Measurements from ENCODE around the gene GAS2L2.

The GAS2L2 gene

DNA sequence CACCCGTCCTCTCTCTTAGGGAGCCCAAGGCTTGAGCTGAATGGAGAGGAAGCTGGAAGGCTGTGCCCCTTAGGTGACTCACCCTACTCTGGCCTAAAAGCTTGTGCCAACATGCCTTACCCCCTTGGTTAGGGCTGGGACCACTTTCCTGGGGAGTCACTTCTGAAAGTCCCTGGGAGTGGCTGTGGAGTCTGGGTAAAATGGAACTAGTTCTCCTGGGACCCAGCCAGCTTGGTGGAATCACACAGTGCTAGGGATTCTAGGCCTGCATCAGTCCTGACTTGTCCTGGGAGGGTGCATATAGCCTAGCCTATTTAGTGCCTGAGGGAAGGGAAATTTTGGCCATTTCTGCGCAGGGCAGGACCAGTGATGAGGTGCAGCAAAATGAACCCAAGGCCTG, 31.9 kb upstream of the GAS2L2 start:
- Mint-ChIP-seq H3K27ac (no peak overlapping the region), H3K4me3 (no peak overlapping the region), H3K36me3 (ENCODE audit: low read depth) (no peaks in the 10 kb centered on the region), H3K27me3 (no peaks in the 10 kb centered on the region), H3K4me1 (peaks cover 11% of the 10 kb centered on the region), H3K9me3 (no peaks in the 10 kb centered on the region)
- no peak for DNase-seq
- ATAC-seq, result no peak

DNA sequence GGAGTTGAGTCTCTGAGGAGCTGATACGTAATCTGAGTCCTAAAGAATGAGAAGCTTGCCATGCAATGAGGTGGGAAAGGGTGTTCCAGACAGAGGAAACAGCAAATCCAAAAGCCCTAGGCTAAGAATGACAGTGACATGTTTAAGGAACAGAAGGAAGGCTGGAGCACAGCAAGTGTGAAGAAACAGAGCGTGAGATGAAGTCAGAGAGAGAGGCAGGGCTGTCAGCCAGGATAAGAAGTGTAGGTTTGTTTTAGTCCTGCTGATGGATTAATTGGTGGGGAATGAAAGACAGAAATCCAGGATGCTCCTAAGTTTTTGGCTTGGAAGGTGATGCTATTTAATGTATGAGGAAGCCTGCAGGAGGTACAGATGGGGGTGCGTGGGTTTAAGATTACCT, 27.9 kb upstream of the GAS2L2 start:
- ATAC-seq (no peak), DNase-seq (no peak)
- no peak overlapping the region for H3K4me3 Mint-ChIP-seq
- peaks cover 3% of the 10 kb centered on the region for H3K27me3 Mint-ChIP-seq
- H3K27ac Mint-ChIP-seq, result no peak overlapping the region
- no peaks in the 10 kb centered on the region for H3K36me3 Mint-ChIP-seq (ENCODE audit: low read depth)
- H3K9me3 Mint-ChIP-seq, result no peaks in the 10 kb centered on the region
- no peaks in the 10 kb centered on the region for H3K4me1 Mint-ChIP-seq

DNA sequence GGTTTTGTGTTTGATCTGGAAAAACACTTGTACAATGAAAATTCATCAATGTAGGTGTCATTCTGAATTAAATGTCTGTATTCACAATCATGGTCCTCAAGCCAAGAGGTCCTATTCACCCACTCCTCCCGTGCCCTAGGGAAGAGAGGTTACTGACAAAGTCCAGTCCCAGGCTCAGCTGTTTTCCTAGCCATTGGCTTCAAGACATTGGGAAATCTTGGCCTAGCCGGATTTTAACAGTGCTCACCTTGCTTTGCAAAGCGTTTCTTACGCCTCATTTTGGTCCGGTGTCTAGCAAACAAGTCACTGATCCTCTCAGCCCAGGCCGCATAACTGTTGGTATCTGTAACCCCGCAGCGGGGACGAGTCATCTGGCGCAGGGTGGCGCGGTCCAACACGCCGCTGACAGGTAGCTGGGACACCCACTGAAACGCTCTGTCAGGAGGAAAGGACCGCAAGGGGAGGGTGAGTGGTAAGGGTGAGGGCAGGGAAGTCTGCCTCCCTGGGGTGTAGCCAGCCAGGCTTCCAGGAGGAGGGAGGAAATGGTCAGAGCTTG, 25.7 kb upstream of the GAS2L2 start:
- Mint-ChIP-seq H3K27ac (no peak overlapping the region), H3K27me3 (peaks cover 5% of the 10 kb centered on the region), H3K9me3 (no peaks in the 10 kb centered on the region), H3K4me1 (no peaks in the 10 kb centered on the region), H3K4me3 (no peak overlapping the region), H3K36me3 (ENCODE audit: low read depth) (no peaks in the 10 kb centered on the region)
- no peak for DNase-seq
- no peak for ATAC-seq

DNA sequence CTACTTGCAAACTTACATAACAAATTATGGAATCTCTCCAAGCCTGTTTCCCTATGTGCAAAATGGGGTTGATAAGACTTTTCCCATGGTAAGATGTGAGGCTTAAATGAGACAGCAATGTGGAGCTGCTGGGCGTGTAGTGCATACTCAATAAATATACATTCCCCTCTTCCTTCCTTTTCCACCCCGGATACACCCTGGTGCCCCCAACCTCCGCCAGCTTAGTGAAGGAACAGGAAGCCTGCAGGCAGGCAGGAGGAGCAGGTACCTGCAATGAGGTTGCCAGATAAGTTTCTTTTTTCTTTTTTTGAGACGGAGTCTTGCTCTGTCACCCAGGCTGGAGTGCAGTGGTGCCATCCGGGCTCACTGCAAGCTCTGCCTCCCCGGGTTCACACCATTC, 22.5 kb upstream of the GAS2L2 start:
- H3K27me3 Mint-ChIP-seq, result peaks cover 7% of the 10 kb centered on the region
- H3K36me3 Mint-ChIP-seq (ENCODE audit: low read depth), result no peaks in the 10 kb centered on the region
- ATAC-seq (no peak), DNase-seq (no peak)
- H3K27ac Mint-ChIP-seq, result no peak overlapping the region
- H3K9me3 Mint-ChIP-seq, result no peaks in the 10 kb centered on the region
- H3K4me3 Mint-ChIP-seq, result no peak overlapping the region
- H3K4me1 Mint-ChIP-seq, result no peaks in the 10 kb centered on the region

DNA sequence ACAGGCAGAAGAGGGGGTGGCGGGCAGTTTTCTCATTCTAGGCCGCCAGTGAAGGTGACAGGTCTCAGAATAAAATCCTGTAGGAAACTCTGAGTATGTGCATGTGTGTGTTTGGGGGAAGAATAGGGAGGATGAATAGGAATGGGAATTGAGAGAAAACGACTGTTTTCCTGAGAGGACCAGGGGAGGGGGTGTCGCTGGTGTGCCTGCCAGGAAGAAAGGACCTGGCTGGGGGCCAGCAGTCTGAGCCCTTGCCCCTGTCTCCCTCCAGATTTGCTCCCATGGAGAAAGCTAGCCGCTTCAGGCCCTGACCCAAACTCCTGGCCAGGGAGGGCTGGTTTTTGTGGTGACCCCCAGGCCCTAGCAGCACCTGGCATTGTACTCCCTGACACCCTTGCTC, 22.0 kb upstream of the GAS2L2 start:
- H3K36me3 Mint-ChIP-seq (ENCODE audit: low read depth), result no peaks in the 10 kb centered on the region
- no peak overlapping the region for H3K4me3 Mint-ChIP-seq
- H3K4me1 Mint-ChIP-seq, result no peaks in the 10 kb centered on the region
- ATAC-seq, result no peak
- DNase-seq, result no peak
- H3K9me3 Mint-ChIP-seq, result no peaks in the 10 kb centered on the region
- H3K27me3 Mint-ChIP-seq, result peaks cover 7% of the 10 kb centered on the region
- H3K27ac Mint-ChIP-seq, result no peak overlapping the region

DNA sequence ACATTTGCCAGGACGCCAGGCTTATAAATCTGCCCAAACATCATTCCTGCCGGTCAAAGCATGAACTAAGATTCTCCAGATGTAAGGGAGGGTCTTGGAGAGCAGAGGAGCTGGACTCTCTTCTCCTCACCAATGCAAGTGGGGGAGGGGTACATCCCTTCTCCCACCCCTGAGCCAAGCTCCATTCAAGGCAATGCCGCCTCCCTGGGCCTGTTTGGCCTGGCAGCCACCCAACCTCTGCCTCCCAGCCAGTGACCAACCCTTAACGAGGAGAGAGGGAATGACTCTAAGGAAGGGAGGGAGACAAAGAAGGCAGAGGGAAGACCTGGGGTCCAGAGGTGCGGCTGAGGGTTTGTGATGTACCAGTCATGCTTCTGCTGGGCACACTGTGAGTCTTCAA, 21.5 kb upstream of the GAS2L2 start:
- DNase-seq (no peak), ATAC-seq (no peak)
- Mint-ChIP-seq H3K27me3 (peaks cover 7% of the 10 kb centered on the region), H3K9me3 (no peaks in the 10 kb centered on the region), H3K4me3 (no peak overlapping the region), H3K36me3 (ENCODE audit: low read depth) (no peaks in the 10 kb centered on the region), H3K4me1 (no peaks in the 10 kb centered on the region), H3K27ac (no peak overlapping the region)

DNA sequence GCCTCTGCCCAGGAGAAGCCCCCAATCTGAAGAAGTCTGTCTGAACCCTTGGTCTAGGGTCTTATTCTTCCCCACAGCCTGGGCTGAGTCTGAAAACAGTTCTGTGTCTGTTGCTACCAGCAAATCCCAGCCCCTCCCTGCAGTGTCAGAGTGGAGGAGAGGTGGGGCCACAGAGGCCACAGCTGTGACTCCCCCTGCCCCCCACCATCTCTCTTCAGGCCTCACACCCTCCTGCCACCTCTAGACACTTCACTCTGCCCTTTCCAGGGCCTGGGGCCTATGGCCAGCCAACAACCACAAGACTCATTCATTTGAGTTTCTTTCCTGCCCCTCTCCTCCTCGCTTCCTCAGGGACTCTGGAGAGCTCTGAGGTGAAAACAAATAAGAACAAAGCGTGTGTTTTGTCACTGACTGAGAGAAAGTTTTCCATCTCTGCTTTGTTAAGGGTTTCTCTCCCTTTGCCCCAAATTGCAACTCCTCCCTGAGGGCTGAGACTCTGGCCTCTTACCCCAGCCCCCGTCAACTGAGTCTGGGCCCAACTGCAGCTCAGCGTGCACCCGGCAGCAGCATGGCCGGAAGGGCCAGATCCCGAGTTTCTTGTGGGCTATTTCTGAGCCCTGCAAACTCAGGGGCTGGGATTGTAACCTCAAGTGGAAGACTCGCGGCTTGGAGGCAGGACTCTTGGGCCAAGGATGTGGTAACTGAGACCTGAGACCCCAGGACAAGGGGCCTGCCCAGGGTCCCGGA, 20.8 kb upstream of the GAS2L2 start:
- Mint-ChIP-seq H3K4me3 (no peak overlapping the region), H3K9me3 (no peaks in the 10 kb centered on the region), H3K27ac (no peak overlapping the region), H3K27me3 (peaks cover 6% of the 10 kb centered on the region), H3K36me3 (ENCODE audit: low read depth) (no peaks in the 10 kb centered on the region), H3K4me1 (no peaks in the 10 kb centered on the region)
- ATAC-seq (no peak), DNase-seq (no peak)

DNA sequence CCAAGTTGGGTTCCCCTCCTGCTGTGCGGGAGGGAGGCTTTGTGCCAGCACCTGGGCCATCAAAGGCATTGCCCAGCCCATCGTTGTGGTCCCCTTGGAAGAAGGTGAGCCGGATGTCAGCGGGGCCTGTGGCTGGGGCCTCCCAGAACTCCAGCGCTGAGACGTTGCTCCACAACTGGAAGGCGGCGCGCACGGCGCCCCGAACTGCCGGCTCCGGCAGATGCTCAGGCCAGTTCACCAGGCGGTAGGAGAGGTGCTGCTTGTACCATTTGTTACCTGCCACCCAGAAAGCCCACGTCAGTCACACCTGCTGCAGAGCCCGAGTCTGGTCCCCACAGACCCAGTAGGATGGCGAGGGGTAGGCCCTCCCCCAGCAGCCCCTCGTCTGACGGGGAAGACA, 20.1 kb upstream of the GAS2L2 start:
- DNase-seq (no peak), ATAC-seq (no peak)
- H3K9me3 Mint-ChIP-seq, result no peaks in the 10 kb centered on the region
- no peak overlapping the region for H3K27ac Mint-ChIP-seq
- peaks cover 6% of the 10 kb centered on the region for H3K27me3 Mint-ChIP-seq
- no peak overlapping the region for H3K4me3 Mint-ChIP-seq
- H3K36me3 Mint-ChIP-seq (ENCODE audit: low read depth), result no peaks in the 10 kb centered on the region
- H3K4me1 Mint-ChIP-seq, result no peaks in the 10 kb centered on the region

DNA sequence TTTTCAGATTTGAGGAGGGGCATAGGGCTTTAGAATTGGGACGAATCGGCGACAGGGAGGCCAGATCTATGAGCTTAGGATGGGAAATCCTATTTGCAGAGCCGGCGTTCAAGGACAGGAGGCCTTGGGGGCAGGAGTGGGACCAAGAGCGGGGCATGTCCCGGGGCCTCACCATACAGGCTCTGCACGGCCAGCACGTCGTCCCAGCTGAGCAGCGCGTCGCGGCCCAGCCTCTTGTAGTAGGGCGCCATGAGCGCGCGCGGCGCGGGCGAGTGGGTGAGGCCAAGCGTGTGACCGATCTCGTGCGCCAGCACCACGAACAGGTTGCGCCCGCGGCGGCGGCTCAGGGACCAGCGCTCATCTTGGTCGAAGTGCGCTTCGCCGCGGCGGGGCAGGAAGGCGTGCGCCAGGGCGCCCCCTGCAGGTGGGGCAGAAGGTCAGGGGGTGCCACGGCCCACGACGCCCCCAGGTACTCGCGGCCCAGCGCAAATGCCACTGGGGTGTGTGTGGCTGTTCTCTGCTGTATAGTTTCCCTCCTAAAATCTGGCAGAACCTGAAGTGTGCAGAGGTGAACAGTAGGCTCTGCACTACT, 17.0 kb upstream of the GAS2L2 start:
- no peaks in the 10 kb centered on the region for H3K9me3 Mint-ChIP-seq
- ATAC-seq (no peak), DNase-seq (no peak)
- peaks cover 6% of the 10 kb centered on the region for H3K27me3 Mint-ChIP-seq
- no peak overlapping the region for H3K4me3 Mint-ChIP-seq
- no peaks in the 10 kb centered on the region for H3K36me3 Mint-ChIP-seq (ENCODE audit: low read depth)
- no peak overlapping the region for H3K27ac Mint-ChIP-seq
- peaks cover 3% of the 10 kb centered on the region for H3K4me1 Mint-ChIP-seq

DNA sequence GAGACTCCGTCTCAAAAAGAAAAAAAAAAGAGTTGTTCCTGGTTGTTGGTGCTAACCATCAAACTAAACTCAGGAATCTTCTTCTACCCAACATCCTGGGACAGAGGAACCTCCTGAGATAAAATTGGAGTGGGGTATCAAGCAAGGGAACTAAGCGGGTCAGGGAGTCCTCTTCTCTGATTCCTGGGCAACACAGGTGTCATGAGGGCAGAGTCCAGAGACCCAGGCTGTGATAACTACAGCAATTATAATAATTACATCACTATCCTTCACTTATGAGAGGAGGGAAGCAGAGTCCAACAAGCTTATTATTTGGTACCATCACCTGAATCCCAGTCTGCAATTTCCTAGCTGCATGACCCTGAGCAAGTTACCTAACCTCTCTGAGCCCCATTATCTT, 15.8 kb upstream of the GAS2L2 start:
- no peaks in the 10 kb centered on the region for H3K36me3 Mint-ChIP-seq (ENCODE audit: low read depth)
- DNase-seq (no peak), ATAC-seq (no peak)
- no peak overlapping the region for H3K4me3 Mint-ChIP-seq
- H3K4me1 Mint-ChIP-seq, result peaks cover 11% of the 10 kb centered on the region
- H3K9me3 Mint-ChIP-seq, result no peaks in the 10 kb centered on the region
- peaks cover 4% of the 10 kb centered on the region for H3K27me3 Mint-ChIP-seq
- no peak overlapping the region for H3K27ac Mint-ChIP-seq

DNA sequence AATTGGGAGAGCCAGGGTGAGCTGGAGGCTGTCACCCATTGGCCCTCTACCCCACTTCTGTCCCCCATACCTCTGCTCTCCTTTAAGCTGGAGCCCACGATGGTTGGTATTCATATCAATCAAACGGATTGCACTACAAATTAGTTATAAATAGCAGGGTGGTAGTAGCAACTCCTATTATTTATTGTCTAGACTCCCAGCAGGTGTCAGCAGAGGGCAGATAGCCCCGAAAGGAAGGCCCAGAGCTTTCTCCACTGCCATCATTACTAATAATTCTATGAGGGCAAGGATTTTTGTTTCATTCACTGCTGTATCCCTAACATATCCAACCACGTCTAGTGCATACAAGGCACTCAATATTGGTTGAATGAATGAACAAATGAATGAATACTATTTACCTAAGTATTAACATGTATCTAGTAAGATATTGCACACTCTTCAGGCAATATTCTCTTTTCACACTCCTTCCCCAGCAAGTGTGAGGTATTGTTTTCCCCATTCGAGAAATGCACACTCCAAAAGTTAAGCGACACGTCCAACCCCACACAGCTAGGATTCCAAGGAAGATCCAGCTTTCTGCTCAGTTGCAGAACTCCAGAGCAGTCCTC, 14.0 kb upstream of the GAS2L2 start:
- H3K27ac Mint-ChIP-seq, result no peak overlapping the region
- peaks cover 3% of the 10 kb centered on the region for H3K27me3 Mint-ChIP-seq
- peaks cover 12% of the 10 kb centered on the region for H3K4me1 Mint-ChIP-seq
- no peak overlapping the region for H3K4me3 Mint-ChIP-seq
- DNase-seq, result no peak
- no peak for ATAC-seq
- H3K36me3 Mint-ChIP-seq (ENCODE audit: low read depth), result no peaks in the 10 kb centered on the region
- no peaks in the 10 kb centered on the region for H3K9me3 Mint-ChIP-seq

DNA sequence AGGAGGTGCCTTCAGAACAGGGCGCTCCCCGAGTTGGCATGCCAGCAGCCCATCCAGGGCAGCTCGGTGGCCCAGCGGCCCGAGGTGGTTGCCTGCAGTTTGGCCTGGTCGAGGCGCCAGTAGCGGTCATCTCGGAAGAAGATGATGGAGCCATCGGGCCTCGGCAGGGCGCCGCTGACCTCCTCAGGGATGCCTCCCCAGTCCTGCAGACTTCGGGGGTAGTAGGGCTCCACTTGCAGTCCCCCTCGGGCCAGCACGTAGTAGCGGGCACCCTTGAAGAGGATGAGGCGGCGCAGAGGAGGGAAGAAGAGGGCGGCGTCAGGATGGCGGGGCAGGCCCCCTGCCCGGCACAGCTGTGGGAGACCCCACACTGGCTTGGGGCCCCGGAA, 13.4 kb upstream of the GAS2L2 start:
- Mint-ChIP-seq H3K36me3 (ENCODE audit: low read depth) (no peaks in the 10 kb centered on the region), H3K27me3 (peaks cover 3% of the 10 kb centered on the region), H3K27ac (no peak overlapping the region), H3K4me1 (peaks cover 12% of the 10 kb centered on the region), H3K9me3 (no peaks in the 10 kb centered on the region), H3K4me3 (no peak overlapping the region)
- DNase-seq, result no peak
- no peak for ATAC-seq

DNA sequence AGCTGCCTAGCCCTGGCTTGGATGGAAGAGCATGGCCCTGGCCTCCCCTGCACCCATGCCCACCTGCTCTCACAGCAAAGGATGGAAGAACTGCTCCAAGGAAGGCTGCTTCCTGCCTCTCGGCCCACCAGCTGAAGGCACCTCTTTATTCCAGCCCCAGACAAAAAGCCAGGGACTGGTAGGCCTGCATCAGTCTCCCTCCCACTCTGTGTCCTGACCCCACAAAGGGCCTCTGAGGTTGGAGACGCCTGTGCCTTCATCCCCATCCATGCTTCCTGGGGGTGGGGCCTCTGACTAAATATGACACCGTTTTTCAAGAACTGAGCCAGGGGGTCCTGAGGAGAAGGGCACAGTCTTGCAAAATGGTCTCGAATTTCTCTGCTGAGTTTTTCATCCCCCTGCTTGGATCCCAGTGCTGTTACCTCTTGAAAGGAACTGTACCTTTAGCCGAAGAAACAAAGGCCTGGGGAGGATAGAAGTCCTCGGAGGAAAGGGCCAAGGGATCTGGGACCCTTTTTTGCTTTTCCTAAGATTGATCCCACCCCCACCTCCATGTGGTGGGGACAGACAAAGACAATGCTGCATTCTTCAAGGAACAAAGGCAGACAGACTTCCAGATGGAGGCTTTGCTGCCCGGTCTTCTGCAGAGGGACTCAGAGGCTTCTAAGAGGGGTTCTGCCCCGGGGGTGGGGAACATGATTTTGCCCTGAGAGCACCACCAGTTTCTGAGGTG, 12.9 kb upstream of the GAS2L2 start:
- H3K27me3 Mint-ChIP-seq, result peaks cover 3% of the 10 kb centered on the region
- no peaks in the 10 kb centered on the region for H3K9me3 Mint-ChIP-seq
- no peak overlapping the region for H3K4me3 Mint-ChIP-seq
- DNase-seq, result no peak
- H3K4me1 Mint-ChIP-seq, result peaks cover 12% of the 10 kb centered on the region
- no peak overlapping the region for H3K27ac Mint-ChIP-seq
- ATAC-seq, result no peak
- H3K36me3 Mint-ChIP-seq (ENCODE audit: low read depth), result no peaks in the 10 kb centered on the region

DNA sequence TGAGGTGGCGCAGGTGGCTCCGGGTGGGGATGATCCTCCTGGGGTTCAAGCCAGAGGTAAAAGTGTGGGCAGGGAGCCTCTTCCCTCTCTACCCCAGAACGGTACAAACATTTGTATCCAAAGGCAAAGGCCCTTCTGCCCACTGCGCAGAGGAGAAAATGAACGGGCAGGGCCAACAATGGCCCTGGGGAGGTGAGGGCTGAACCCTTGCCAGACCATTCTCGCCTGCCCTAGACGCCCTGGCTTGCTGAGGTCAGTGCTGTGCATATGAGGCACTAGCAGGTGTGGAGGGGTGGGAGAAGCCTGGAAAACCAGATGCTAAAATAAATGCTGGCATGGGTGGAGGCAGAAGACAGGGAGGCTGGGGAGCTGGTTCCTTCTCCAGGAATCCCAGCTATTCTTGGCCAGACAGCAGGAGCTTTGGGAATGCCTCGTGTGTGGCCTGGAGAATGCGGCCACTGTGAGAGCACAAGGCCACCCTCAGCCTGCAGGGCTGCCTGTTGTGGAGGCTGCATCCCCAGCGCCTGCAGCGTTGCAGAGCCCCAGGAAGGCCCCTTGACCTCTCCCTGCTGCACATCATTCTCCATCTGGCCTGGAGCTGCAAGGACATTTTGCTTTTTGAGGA, 12.2 kb upstream of the GAS2L2 start:
- peaks cover 12% of the 10 kb centered on the region for H3K4me1 Mint-ChIP-seq
- H3K27ac Mint-ChIP-seq, result no peak overlapping the region
- no peaks in the 10 kb centered on the region for H3K36me3 Mint-ChIP-seq (ENCODE audit: low read depth)
- H3K27me3 Mint-ChIP-seq, result peaks cover 3% of the 10 kb centered on the region
- H3K4me3 Mint-ChIP-seq, result peak overlapping the region; percentile 83
- no peak for ATAC-seq
- DNase-seq, result no peak
- no peaks in the 10 kb centered on the region for H3K9me3 Mint-ChIP-seq
